Transverse colon (tissue), 4 donors: ENCODE measurements around the gene GATC. TPM values are rescaled to one million over a fixed set of nuclear protein-coding genes. Genes with fewer than 3 reads are reported as not detected.
A peak's percentile ranks its signal among the peaks of the same experiment; 100 is the strongest.

ENCODE experiments used
- DNase-seq: peaks from one replicate; pipeline ENCODE4 v3.0.0-alpha.2; 2019
- H3K27ac ChIP-seq, 4 donors: fragments of 200-600 bp; sonication (generic); 2 replicates each; pipeline ENCODE4 v1.5.1; 2016 to 2018; ENCODE audit warnings: inconsistent platforms in 4 of 4
- H3K27me3 ChIP-seq: fragments of 200-600 bp; sonication (generic); 2 replicates; pipeline ENCODE4 v1.5.1; 2017; ENCODE audit warnings: inconsistent platforms
- H3K36me3 ChIP-seq, 4 donors: fragments of 200-600 bp; sonication (generic); 2 replicates each; pipeline ENCODE4 v1.5.1; 2017 to 2019; ENCODE audit warnings: inconsistent platforms in 4 of 4
- H3K4me1 ChIP-seq, 4 donors: fragments of 200-600 bp; sonication (generic); 2 replicates each; pipeline ENCODE4 v1.5.1; 2017 to 2020; ENCODE audit warnings: inconsistent platforms in 4 of 4
- H3K4me3 ChIP-seq, 4 donors: fragments of 200-600 bp; sonication (generic); 1 replicate in 1 of 4; 2 replicates in 3 of 4; pipeline versions ENCODE4 v1.5.1 to v1.6.1; 2017 to 2019; ENCODE audit warnings: inconsistent platforms in 4 of 4
- H3K9me3 ChIP-seq, 2 donors: fragments of 200-600 bp; sonication (generic); 2 replicates each; pipeline ENCODE4 v1.5.1; 2017 to 2019; ENCODE audit warnings: inconsistent platforms in 2 of 2
- CTCF ChIP-seq, 5 experiments: fragments of 200-600 bp in 3 of 5; fragments of 450-650 bp in 2 of 5; sonication (generic) in 3 of 5; IDR thresholded peaks; 1 replicate in 2 of 5; 2 replicates in 3 of 5; pipeline ENCODE4 v1.5.1; 2016 to 2017; ENCODE audit warnings: antibody characterized with exemption in 5 of 5, inconsistent platforms in 3 of 5, mild to moderate bottlenecking in 2 of 5, moderate library complexity in 1 of 5
- EP300 ChIP-seq: sonication (generic); formaldehyde crosslinking; IDR thresholded peaks from one replicate; pipeline ENCODE4 v1.6.1; 2017; ENCODE audit warnings: antibody characterized with exemption, low read depth
- POLR2A ChIP-seq: fragments of 450-650 bp; IDR thresholded peaks from one replicate; pipeline ENCODE4 v1.6.1; 2016; ENCODE audit warnings: antibody characterized with exemption, mild to moderate bottlenecking, moderate library complexity
- POLR2AphosphoS5 ChIP-seq, 3 donors: sonication (generic); formaldehyde crosslinking; IDR thresholded peaks; one replicate each; pipeline ENCODE4 v1.6.1; 2016; ENCODE audit warnings: antibody characterized with exemption in 3 of 3
- WGBS, 2 donors: methylation state at CpG; one replicate each; pipeline ENCODE4 v1.1.5; 2018; ENCODE audit warnings: low coverage in 1 of 2; 5-methylcytosine and 5-hydroxymethylcytosine counted together
- in situ Hi-C, 4 donors: fragments of 200-750 bp; cut with MboI; loops; one replicate each; pipeline versions ENCODE4 v1.15.0 to v1.15.1; 2017; ENCODE audit warnings: low sequenced_read_pairs in 3 of 4, low pct_ligation_motif_present in 1 of 4, low pct_unique_long_range_greater_than_20kb in 1 of 4
- intact Hi-C: fragments of 100-400 bp; cut with DNase I; formaldehyde crosslinking; loops from one replicate; pipeline ENCODE4 v1.15.1; 2023; ENCODE audit warnings: low total_unique reads
- small RNA-seq, 4 donors: library from RNA; depleted of rRNA; stranded (forward); fragments of <200 nt; gene quantifications; one replicate each; pipeline ENCODE3, GENCODE V24; 2016
- total RNA-seq, 4 donors: library from RNA; depleted of rRNA; stranded (reverse); fragments of >200 nt; gene quantifications; one replicate each; pipeline ENCODE4 v1.1.0, GENCODE V29; 2016

GATC gene
- total RNA-seq, 4 donors from 2014 or later = 15.5 to 21.6 (median 19.2) TPM

- H3K36me3 ChIP-seq = peaks cover 0 to 49% (median 5%) of the 10 kb centered on the region in 4 donors
- in situ Hi-C loops = no loop called here
Observed at GRCh38 chr12:120508537-120508936, 62.3 kb downstream of the GATC start.

More at GRCh38 chr12:120508537-120508936, 62.3 kb downstream of the GATC start:
- DNase-seq = no peak
- TF ChIP-seq CTCF (IDR thresholded peaks at IDR 0.05) = no peak
- TF ChIP-seq POLR2AphosphoS5 (IDR thresholded peaks at IDR 0.05) = no peak
- no peak for TF ChIP-seq POLR2A
- no peak for TF ChIP-seq EP300
- intact Hi-C loops = no loop called here
- no peak overlapping the region for H3K4me3 ChIP-seq
- H3K9me3 ChIP-seq = no peaks in the 10 kb centered on the region
- H3K4me1 ChIP-seq = no peaks in the 10 kb centered on the region
- H3K27ac ChIP-seq = peak overlapping the region in 1 of 4 donors; percentile 21
- 73 to 86% methylated on average over 5 to 8 of the region's 8 CpGs for WGBS, 2 donors
- H3K27me3 ChIP-seq = no peaks in the 10 kb centered on the region

Small RNA genes within 50 kb of the gene (small RNA-seq; reads per million reads assigned to genes)
- gene RF00019 = 0 reads per million in 4 donors

Other genes with a start within 250 kb of the GATC start
- gene RPLP0, start 245.3 kb upstream of the GATC start, total RNA-seq = 1,000 to 10,000 TPM in 3 of 4 donors, 100 to 1,000 TPM in 1; 660 to 2,105 (median 1,778) TPM
- gene PXN, start 180.7 kb upstream of the GATC start, total RNA-seq = 100 to 1,000 TPM; 101 to 328 (median 198) TPM
- under 1 TPM; under 0.01 TPM for gene RNU4-2, start 154.5 kb upstream of the GATC start, total RNA-seq
- under 1 TPM in 3 of 4 donors, not detected in 1; under 0.01 TPM for gene RNU4-1, start 153.2 kb upstream of the GATC start, total RNA-seq
- gene SIRT4, start 144.1 kb upstream of the GATC start, total RNA-seq = 1 to 10 TPM in 1 of 4 donors, under 1 TPM in 1, not detected in 2; 0.95 to 1.9 TPM
- gene PLA2G1B, start 118.7 kb upstream of the GATC start, total RNA-seq = not detected
- gene MSI1, start 77.3 kb upstream of the GATC start, total RNA-seq = 1 to 10 TPM in 1 of 4 donors, under 1 TPM in 1, not detected in 2; 0.82 to 7.5 TPM
- 1,000 to 10,000 TPM in 2 of 4 donors, 100 to 1,000 TPM in 2; 469 to 1,865 (median 1,048) TPM for gene COX6A1, start 8.3 kb upstream of the GATC start, total RNA-seq
- gene TRIAP1, start 60 bp upstream of the GATC start, total RNA-seq = 10 to 100 TPM in 3 of 4 donors, 1 to 10 TPM in 1; 7.2 to 20.9 (median 11.9) TPM
- gene SRSF9, start 23.3 kb downstream of the GATC start, total RNA-seq = 10 to 100 TPM; 33.7 to 93.8 (median 64.5) TPM
- 100 to 1,000 TPM in 3 of 4 donors, 10 to 100 TPM in 1; 60.5 to 291 (median 190) TPM for gene DYNLL1, start 49.7 kb downstream of the GATC start, total RNA-seq
- 10 to 100 TPM; 20.9 to 34.9 (median 31.9) TPM for gene COQ5, start 82.7 kb downstream of the GATC start, total RNA-seq
- gene RNF10, start 87.9 kb downstream of the GATC start, total RNA-seq = 100 to 1,000 TPM; 204 to 317 (median 213) TPM
- gene POP5, start 135.0 kb downstream of the GATC start, total RNA-seq = 10 to 100 TPM in 3 of 4 donors, not detected in 1; 31.5 to 56.5 (median 43.7) TPM
- 1 to 10 TPM in 2 of 4 donors, under 1 TPM in 1, not detected in 1; 0.60 to 7.5 (median 4.4) TPM for gene CABP1, start 194.2 kb downstream of the GATC start, total RNA-seq
- 100 to 1,000 TPM in 3 of 4 donors, 10 to 100 TPM in 1; 75.6 to 153 (median 130) TPM for gene MLEC, start 240.7 kb downstream of the GATC start, total RNA-seq